Activated CD4-positive, alpha-beta T cell treated with anti-CD3 and anti-CD28 coated beads, Interleukin-2, amount 10 ng/mL, durations not matched to agents 7 days and 5 days (primary cell): Measurements from ENCODE around the gene USP13. TPM values are rescaled to one million over a fixed set of nuclear protein-coding genes. Genes with fewer than 3 reads are reported as not detected.
"Not testable (repeated sequence)": the region's sequence is repeated elsewhere in the genome, so short reads cannot be mapped to it uniquely, and the experiment has no call there.

Source experiments
- CTCF ChIA-PET: fragments of 350-600 bp; sonication (Branson Sonifier 250); formaldehyde crosslinking; loops from one replicate; lab custom pipeline; 2021; ENCODE audit warnings: antibody characterized with exemption; lab: Charles Lee
- POLR2A ChIA-PET: fragments of 350-600 bp; sonication (Branson Sonifier 250); formaldehyde crosslinking; loops from one replicate; lab custom pipeline; 2021; ENCODE audit warnings: antibody characterized with exemption; lab: Charles Lee
- DNase-seq: peaks from one replicate; pipeline ENCODE4 v3.0.0-alpha.2; 2020
- H3K27ac Mint-ChIP-seq: one replicate; pipeline ENCODE4 v1.8.0; 2021; ENCODE audit warnings: mild to moderate bottlenecking, moderate library complexity, mixed read lengths
- H3K27me3 Mint-ChIP-seq: one replicate; pipeline ENCODE4 v1.8.0; 2021; ENCODE audit warnings: mixed read lengths
- H3K36me3 Mint-ChIP-seq: one replicate; pipeline ENCODE4 v1.8.0; 2021; ENCODE audit warnings: low read depth, mixed read lengths
- H3K4me1 Mint-ChIP-seq: one replicate; pipeline ENCODE4 v1.8.0; 2021; ENCODE audit warnings: mixed read lengths
- H3K4me3 Mint-ChIP-seq: one replicate; pipeline ENCODE4 v1.8.0; 2021; ENCODE audit warnings: mild to moderate bottlenecking, moderate library complexity, mixed read lengths
- H3K9me3 Mint-ChIP-seq: one replicate; pipeline ENCODE4 v1.8.0; 2021; ENCODE audit warnings: mixed read lengths
- total RNA-seq, 2 experiments: library from RNA; stranded (reverse); gene quantifications; one replicate each; pipeline ENCODE4 v1.2.3, GENCODE V29; 2021

USP13 gene
- total RNA-seq, 2 experiments from 2014 or later: 9.6 to 10.3 TPM

- no peaks in the 10 kb centered on the region for H3K4me1 Mint-ChIP-seq
- CTCF ChIA-PET: interaction anchor here (1.0 to 1.4 kb wide), 3 partner anchors 9 to 19 kb away, joined by 3 to 5 read pairs (median 3); no protein-coding TSS in a partner anchor
- H3K4me3 Mint-ChIP-seq: no peak overlapping the region
- H3K36me3 Mint-ChIP-seq: peaks cover 3% of the 10 kb centered on the region
- H3K27me3 Mint-ChIP-seq: no peaks in the 10 kb centered on the region
- no peak overlapping the region for H3K27ac Mint-ChIP-seq
- H3K9me3 Mint-ChIP-seq: no peaks in the 10 kb centered on the region
- POLR2A ChIA-PET: no interaction called here
- no peak for DNase-seq
Measured at GRCh38 chr3:179630753-179631451, 21.9 kb upstream of the USP13 start.

DNA sequence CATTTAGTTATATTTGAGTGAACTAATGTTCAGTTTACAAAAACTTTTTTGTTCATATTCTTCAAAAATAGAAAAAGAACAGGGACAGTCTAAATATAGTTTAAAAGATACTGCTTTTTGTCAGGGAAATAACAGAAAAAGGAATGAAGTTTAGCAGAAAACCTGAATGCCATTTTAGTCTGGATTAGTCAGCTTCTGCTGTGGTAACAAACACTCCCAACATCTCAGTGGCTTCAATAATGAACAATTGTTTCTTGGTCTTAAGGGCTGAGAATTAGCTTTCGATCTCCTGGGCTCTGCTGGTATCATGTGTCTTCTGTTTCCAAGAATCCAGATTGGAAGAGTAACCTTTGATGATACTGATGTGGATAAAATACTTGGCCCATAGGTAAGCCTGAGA lies 12.4 kb upstream of the USP13 start:
- H3K4me1 Mint-ChIP-seq: peaks cover 6% of the 10 kb centered on the region
- H3K27ac Mint-ChIP-seq: no peak overlapping the region
- no peaks in the 10 kb centered on the region for H3K9me3 Mint-ChIP-seq
- H3K36me3 Mint-ChIP-seq: no peaks in the 10 kb centered on the region
- no peak overlapping the region for H3K4me3 Mint-ChIP-seq
- CTCF ChIA-PET: interaction anchor here (0.5 kb wide), 1 partner anchor 1262 kb away, joined by 3 read pairs; no protein-coding TSS in a partner anchor
- no peaks in the 10 kb centered on the region for H3K27me3 Mint-ChIP-seq
- DNase-seq: no peak
- POLR2A ChIA-PET: no interaction called here

DNA sequence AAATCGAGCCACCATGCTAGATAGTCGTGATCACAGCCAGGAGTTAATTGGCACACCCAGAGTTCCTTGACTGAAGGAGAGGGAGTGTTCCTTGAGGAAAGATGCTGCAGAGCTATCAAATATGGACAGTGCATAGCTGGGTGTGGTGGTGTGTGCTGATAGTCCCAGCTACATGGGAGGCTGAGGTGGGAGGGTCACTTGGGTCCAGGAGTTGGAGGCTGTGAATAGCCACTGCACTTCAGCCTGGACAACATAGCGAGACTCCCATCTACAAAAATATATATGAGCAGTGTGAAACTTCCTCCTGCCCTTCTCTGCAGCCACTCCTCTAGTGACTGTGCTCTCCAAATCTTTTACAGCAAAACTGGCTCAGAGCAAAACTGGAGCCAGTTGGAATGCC lies 10.0 kb upstream of the USP13 start:
- no peak overlapping the region for H3K27ac Mint-ChIP-seq
- H3K4me3 Mint-ChIP-seq: no peak overlapping the region
- H3K27me3 Mint-ChIP-seq: no peaks in the 10 kb centered on the region
- POLR2A ChIA-PET: no interaction called here
- peaks cover 6% of the 10 kb centered on the region for H3K4me1 Mint-ChIP-seq
- H3K9me3 Mint-ChIP-seq: no peaks in the 10 kb centered on the region
- no peak for DNase-seq
- H3K36me3 Mint-ChIP-seq: no peaks in the 10 kb centered on the region
- CTCF ChIA-PET: interaction anchor here (2.4 kb wide), 1 partner anchor 10 kb away, joined by 6 read pairs; no protein-coding TSS in a partner anchor

- not testable (repeated sequence) for H3K9me3 Mint-ChIP-seq, H3K27ac Mint-ChIP-seq, DNase-seq, H3K4me3 Mint-ChIP-seq, H3K4me1 Mint-ChIP-seq, H3K27me3 Mint-ChIP-seq, H3K36me3 Mint-ChIP-seq
- POLR2A ChIA-PET: interaction anchor here (0.8 kb wide), 1 partner anchor 27 kb away, joined by 3 read pairs; no protein-coding TSS in a partner anchor
- CTCF ChIA-PET: interaction anchor here (1.2 to 2.4 kb wide), 2 partner anchors 9 to 11 kb away, joined by 3 to 6 read pairs; partner anchors contain the start of gene USP13
Measured at GRCh38 chr3:179643837-179644236, 9.0 kb upstream of the USP13 start.

DNA sequence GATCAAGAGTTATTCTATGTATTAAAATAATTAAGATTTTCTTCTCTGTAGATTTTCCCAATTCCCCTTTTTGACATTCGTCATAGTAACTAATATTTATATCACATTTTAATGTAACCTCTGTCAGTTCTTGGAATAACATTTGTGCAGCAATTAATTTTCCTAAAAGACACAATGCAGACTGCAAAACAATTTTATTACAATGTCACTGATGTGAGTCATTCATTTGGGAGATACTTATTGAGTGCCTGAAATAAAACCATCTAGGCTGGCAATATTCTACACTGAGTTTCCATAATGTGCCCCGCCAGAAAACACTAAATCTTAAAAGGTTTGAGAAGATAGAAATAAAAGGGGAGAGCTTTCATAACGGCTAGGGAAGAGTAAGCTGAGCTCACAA lies 6.7 kb upstream of the USP13 start:
- Mint-ChIP-seq H3K4me3 (no peak overlapping the region), H3K27me3 (peaks cover 4% of the 10 kb centered on the region), H3K9me3 (no peaks in the 10 kb centered on the region), H3K36me3 (no peaks in the 10 kb centered on the region), H3K4me1 (peaks cover 9% of the 10 kb centered on the region), H3K27ac (no peak overlapping the region)
- DNase-seq: no peak
- ChIA-PET POLR2A (no interaction called here), CTCF (no interaction called here)

DNA sequence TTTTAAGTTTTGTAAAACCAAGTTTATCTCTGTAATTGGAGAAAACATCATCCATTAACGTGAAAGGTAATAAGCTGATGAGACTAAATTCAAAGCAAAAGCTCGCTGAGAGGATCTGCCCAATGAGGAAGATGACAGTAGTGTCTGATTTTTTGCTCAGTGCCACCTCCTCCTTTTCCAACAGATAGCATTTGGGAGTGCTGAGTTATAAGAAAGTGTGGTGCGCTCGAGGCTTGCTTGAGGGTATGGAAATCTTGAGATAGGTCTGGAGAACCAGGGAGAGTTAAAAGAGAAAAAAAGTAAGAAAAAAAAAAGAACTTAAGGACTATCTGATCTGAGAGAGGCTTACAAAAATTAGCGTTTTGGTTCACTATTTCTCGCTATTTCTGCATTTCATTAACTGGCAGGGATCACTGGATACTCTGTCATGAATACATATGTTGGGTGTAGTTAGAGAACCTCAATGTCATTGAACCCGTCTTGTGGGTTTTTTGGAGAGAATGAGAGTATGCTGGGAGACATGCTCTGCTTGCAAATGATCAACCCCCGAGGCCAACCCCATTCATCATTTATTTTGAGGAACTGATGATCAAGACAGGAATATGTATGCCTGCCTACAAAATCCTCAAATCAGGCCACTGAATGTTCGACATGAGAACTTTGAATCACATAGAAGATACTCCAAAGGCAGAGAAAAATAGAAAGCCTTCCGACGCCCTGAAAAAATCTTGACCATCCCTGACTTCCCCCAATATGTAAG lies 973 bp upstream of the USP13 start:
- Mint-ChIP-seq H3K36me3 (peaks cover 7% of the 10 kb centered on the region), H3K27me3 (peaks cover 15% of the 10 kb centered on the region), H3K9me3 (no peaks in the 10 kb centered on the region), H3K27ac (peak overlapping the region; percentile 67), H3K4me3 (peak overlapping the region; percentile 72), H3K4me1 (peaks cover 36% of the 10 kb centered on the region)
- no peak for DNase-seq
- POLR2A ChIA-PET: no interaction called here
- CTCF ChIA-PET: interaction anchor here (0.6 kb wide), 1 partner anchor 365 kb away, joined by 4 read pairs; no protein-coding TSS in a partner anchor

GRCh38 chr3:179653096-179653797 lies 407 bp downstream of the USP13 start:
- POLR2A ChIA-PET: interaction anchor here (0.6 kb wide), 1 partner anchor 1326 kb away, joined by 3 read pairs; no protein-coding TSS in a partner anchor
- Mint-ChIP-seq H3K9me3 (no peaks in the 10 kb centered on the region), H3K4me3 (peak overlapping the region; percentile 89), H3K4me1 (peaks cover 36% of the 10 kb centered on the region), H3K36me3 (peaks cover 7% of the 10 kb centered on the region), H3K27me3 (peaks cover 15% of the 10 kb centered on the region), H3K27ac (peak overlapping the region; percentile 94)
- DNase-seq: peak; percentile 66
- CTCF ChIA-PET: interaction anchor here (0.6 to 0.9 kb wide), 5 partner anchors 8 to 952 kb away, joined by 3 read pairs; no protein-coding TSS in a partner anchor

- ChIA-PET POLR2A (no interaction called here), CTCF (no interaction called here)
- Mint-ChIP-seq H3K9me3 (no peaks in the 10 kb centered on the region), H3K27ac (no peak overlapping the region), H3K27me3 (peaks cover 15% of the 10 kb centered on the region), H3K4me1 (peaks cover 34% of the 10 kb centered on the region), H3K36me3 (peaks cover 7% of the 10 kb centered on the region), H3K4me3 (peak overlapping the region; percentile 28)
- no peak for DNase-seq
Measured at GRCh38 chr3:179655236-179655635, 2.4 kb downstream of the USP13 start.

- H3K4me3 Mint-ChIP-seq: no peak overlapping the region
- no peaks in the 10 kb centered on the region for H3K27me3 Mint-ChIP-seq
- peaks cover 22% of the 10 kb centered on the region for H3K4me1 Mint-ChIP-seq
- DNase-seq: no peak
- no peaks in the 10 kb centered on the region for H3K9me3 Mint-ChIP-seq
- CTCF ChIA-PET: interaction anchor here (1.5 kb wide), 1 partner anchor 12 kb away, joined by 3 read pairs; no protein-coding TSS in a partner anchor
- POLR2A ChIA-PET: interaction anchor here (0.7 kb wide), 1 partner anchor 9 kb away, joined by 5 read pairs; no protein-coding TSS in a partner anchor
- H3K36me3 Mint-ChIP-seq: peaks cover 7% of the 10 kb centered on the region
- no peak overlapping the region for H3K27ac Mint-ChIP-seq
Measured at GRCh38 chr3:179658606-179659005, 5.8 kb downstream of the USP13 start.

DNA sequence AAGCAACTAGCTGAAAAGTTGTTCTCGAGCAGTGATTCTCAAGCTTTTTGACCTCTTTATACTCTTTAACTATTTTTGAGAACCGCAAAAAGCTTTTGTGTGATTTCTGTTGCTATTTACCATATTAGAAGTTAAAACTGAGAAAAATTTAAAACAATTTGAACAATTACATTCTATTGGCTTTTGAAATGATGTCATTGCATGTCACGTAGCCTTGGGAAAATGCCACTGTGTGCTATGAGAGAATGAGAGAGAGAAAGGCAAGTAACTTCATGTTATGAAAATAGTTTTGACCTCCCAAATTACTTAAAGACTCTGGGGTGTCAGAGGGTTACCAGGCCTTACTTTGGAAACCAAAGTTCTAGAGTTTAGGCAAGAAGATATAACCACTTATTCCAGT lies 8.0 kb downstream of the USP13 start:
- H3K27me3 Mint-ChIP-seq: no peaks in the 10 kb centered on the region
- DNase-seq: no peak
- H3K4me1 Mint-ChIP-seq: peaks cover 9% of the 10 kb centered on the region
- H3K36me3 Mint-ChIP-seq: peaks cover 5% of the 10 kb centered on the region
- no peak overlapping the region for H3K27ac Mint-ChIP-seq
- ChIA-PET POLR2A (no interaction called here), CTCF (interaction anchor here (1.9 kb wide), 1 partner anchor 11 kb away, joined by 9 read pairs; no protein-coding TSS in a partner anchor)
- no peak overlapping the region for H3K4me3 Mint-ChIP-seq
- H3K9me3 Mint-ChIP-seq: no peaks in the 10 kb centered on the region

DNA sequence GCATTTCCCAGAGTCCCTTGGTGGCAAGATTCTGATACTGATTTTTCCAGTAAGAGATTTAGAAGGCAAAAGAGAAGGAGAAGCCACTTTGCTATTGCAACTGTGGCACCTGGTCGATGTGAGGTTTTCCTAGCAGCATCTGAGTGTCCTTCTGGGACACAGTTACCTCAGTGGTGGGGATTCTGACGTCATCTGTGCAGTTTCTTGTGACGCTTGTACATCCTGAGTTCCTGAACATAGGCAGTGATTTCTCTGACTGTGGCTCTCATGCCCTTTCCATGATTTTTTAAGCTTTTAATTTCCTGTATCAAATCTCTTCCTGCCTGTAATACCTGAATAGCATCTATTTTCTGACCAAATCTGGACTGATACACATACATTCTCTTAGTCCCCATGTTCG lies 8.9 kb downstream of the USP13 start:
- no peak overlapping the region for H3K27ac Mint-ChIP-seq
- H3K4me1 Mint-ChIP-seq: peaks cover 2% of the 10 kb centered on the region
- ChIA-PET POLR2A (no interaction called here), CTCF (interaction anchor here (0.7 to 1.9 kb wide), 3 partner anchors 8 to 12 kb away, joined by 3 to 9 read pairs (median 3); no protein-coding TSS in a partner anchor)
- peaks cover under 1% of the 10 kb centered on the region for H3K36me3 Mint-ChIP-seq
- H3K9me3 Mint-ChIP-seq: no peaks in the 10 kb centered on the region
- no peak for DNase-seq
- H3K27me3 Mint-ChIP-seq: no peaks in the 10 kb centered on the region
- no peak overlapping the region for H3K4me3 Mint-ChIP-seq

DNA sequence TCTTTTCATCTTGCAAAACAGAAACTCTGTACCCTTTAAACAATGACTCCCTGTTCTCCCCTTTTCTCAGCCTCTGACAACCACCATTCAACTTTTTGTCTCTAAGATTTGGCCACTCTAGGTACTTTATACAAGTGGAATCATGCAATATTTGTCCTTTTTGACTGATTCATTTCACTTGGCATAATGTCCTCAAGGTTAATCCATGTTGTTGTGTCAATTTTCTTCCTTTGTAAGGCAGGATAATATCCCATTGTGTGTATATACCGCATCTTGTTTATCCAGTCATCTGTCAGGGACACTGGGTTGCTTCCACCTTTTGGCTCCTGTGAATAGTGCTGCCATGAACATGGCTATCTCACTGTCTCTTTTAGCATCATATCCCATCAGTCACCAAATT lies 10.3 kb downstream of the USP13 start:
- Mint-ChIP-seq H3K4me3 (no peak overlapping the region), H3K27ac (no peak overlapping the region), H3K27me3 (no peaks in the 10 kb centered on the region), H3K36me3 (no peaks in the 10 kb centered on the region), H3K9me3 (no peaks in the 10 kb centered on the region), H3K4me1 (peaks cover 1% of the 10 kb centered on the region)
- no peak for DNase-seq
- POLR2A ChIA-PET: no interaction called here
- CTCF ChIA-PET: no interaction called here
